ENCODE measurements around the gene C19orf38.

DNA sequence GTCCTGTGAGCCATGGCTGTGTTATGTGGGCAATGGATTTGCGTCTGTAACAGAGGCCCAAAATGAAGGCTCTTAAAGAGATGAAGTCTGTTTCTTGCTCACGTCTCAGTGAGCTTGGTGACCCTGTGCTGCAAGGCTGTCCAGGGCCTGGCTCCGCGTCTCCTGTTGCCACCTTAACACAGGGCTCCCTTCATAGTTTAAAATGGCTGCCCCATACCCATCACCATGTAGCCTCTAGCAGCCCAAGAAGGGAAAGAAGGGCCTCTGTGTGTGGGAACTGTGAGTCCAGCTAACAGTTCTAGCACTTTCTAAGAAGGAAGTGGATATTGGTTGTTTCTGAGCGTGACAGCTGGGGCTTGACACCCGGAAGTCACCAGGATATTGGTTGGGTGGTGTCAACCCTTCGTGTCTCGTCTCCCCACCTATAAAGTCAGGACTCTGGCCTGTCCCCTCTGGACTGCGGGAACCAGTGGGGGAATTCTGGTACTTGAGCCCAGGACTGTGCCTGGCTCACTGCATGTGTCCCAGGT lies 33.1 kb upstream of the C19orf38 start:
- TF ChIP-seq, protein P1, sequence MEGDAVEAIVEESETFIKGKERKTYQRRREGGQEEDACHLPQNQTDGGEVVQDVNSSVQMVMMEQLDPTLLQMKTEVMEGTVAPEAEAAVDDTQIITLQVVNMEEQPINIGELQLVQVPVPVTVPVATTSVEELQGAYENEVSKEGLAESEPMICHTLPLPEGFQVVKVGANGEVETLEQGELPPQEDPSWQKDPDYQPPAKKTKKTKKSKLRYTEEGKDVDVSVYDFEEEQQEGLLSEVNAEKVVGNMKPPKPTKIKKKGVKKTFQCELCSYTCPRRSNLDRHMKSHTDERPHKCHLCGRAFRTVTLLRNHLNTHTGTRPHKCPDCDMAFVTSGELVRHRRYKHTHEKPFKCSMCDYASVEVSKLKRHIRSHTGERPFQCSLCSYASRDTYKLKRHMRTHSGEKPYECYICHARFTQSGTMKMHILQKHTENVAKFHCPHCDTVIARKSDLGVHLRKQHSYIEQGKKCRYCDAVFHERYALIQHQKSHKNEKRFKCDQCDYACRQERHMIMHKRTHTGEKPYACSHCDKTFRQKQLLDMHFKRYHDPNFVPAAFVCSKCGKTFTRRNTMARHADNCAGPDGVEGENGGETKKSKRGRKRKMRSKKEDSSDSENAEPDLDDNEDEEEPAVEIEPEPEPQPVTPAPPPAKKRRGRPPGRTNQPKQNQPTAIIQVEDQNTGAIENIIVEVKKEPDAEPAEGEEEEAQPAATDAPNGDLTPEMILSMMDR (IDR thresholded peaks at IDR 0.05; ENCODE audit: insufficient read depth, low read length): no peak
- TF ChIP-seq POLR2AphosphoS5 (IDR thresholded peaks at IDR 0.05; ENCODE audit: low read depth) (no peak), REST (IDR thresholded peaks at IDR 0.05; ENCODE audit: insufficient replicate concordance, low read depth) (no peak), SPI1 (IDR thresholded peaks at IDR 0.05; ENCODE audit: borderline replicate concordance, low read depth) (no peak)

Measured in HL-60 (cell line).